GM19467 (cell line): ENCODE results near the gene MTHFD2L.
"Not testable (repeated sequence)": the region's sequence is repeated elsewhere in the genome, so short reads cannot be mapped to it uniquely, and the experiment has no call there.

ENCODE experiments used
- ATAC-seq: cut with Tn5 transposase; IDR thresholded peaks from one replicate; pipeline ENCODE4 v1.9.1; 2021; ENCODE audit warnings: mild to moderate bottlenecking, moderate library complexity; ENCODE audit not compliant: unreplicated experiment

MTHFD2L gene

GRCh38 chr4:74157561-74158465 lies at the start of gene MTHFD2L:
MTHFD2L (plus strand) TSS chr4:74158118; CDS start chr4:74158139, 21 bp downstream.
- peak; percentile 98 for ATAC-seq

DNA sequence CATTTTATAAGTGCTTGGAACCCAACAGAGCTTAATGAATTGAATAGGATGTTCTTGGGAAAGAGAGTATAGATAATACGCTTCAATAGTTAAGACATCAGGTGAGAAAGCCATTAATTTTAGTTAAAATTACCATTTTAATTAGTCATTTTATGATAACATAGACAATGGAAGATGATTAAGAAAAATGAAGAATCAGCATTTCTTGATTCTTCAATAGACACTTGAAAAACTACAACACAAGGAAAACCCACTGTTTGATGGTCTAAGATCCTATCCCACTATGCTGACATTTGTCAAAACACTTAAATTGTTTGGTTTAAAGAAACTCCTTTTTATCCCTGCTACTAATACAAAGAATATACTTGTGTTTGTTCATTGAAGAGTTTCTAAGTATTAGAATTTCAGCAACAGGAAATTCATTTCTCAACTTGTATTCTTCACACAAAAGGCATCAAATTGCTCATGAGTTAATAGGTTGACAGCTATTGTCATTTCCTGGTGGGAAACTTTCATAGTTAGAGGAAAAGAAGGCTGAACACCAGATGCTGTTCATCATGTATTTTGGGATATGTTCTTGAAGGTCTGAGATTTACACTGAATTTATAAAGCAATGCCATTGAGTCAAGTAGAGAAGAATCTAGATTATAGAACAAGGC lies 49.3 kb upstream of the MTHFD2L start:
- no peak for ATAC-seq

DNA sequence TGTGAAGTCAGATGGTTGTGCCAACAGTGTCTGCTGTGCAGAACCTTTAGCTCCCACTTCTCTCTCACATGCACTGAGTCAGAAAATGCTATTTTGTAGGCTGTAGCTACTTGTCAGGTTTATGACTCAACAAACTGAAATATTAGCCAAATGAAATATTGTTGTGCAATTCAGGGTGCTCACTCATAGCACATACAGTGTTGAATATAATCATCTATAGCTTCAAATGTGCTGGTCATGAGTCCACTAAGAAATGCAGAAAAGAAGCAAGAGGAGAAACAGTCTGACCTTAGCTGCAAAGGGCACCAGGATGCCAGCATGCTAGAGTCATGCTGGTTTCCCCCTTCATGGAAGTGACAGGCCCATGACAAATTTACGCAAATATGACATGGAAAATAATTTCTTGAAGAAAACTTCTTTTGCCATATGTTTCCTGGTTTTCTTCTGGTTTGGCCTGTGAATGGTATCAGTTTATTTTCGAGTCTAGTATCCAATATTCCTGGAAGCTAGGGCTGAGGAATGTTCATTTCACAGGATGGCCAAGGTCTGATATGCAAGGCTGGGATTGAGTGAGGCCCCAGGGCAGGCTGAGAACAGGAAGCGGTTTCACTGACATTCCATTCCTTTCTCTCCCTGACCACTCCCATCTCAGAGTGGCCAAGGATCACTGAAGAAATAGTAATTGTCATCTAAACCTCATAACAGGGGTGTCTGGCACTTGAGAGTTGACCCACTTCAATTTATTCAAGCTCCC lies 48.6 kb upstream of the MTHFD2L start:
- ATAC-seq = no peak

- no peak for ATAC-seq
Observed at GRCh38 chr4:74109870-74110605, 47.9 kb upstream of the MTHFD2L start.

GRCh38 chr4:74110670-74111069 lies 47.2 kb upstream of the MTHFD2L start:
- no peak for ATAC-seq

GRCh38 chr4:74111306-74111975 lies 46.5 kb upstream of the MTHFD2L start:
- ATAC-seq = no peak

- no peak for ATAC-seq
Observed at GRCh38 chr4:74111990-74112389, 45.9 kb upstream of the MTHFD2L start.

DNA sequence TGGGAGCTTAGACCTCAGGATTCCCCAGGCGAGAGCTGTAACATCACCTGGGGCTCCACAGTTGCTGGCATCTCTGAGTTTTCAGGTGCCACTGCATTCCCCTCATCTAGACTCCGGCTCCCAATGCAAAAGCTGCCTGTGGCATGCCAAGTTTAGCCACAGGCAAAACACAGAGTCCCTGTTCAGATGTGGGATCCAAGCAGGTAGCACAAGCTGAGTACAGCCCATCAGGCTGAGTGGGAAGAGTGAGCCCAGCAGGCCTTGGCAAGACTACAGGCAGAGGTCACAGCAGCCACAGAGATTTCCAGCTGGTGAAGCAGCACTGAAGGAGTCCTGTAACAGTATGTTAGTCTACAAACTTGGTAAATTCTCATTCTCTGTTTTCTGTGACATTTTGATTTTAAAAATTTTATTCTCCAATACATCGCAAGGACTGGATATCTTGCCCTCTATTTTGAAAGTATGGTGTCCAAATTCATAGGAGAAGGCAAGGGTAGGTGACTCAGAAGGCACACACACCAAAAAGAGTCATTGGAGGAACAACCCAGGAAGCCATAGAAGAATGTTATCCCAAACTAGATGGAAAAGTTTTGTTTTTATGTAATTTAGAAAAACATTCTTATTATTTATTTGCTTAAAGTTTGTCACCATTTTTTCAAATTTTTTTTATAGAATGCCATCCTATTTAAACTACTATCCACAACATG lies 45.4 kb upstream of the MTHFD2L start:
- no peak for ATAC-seq

DNA sequence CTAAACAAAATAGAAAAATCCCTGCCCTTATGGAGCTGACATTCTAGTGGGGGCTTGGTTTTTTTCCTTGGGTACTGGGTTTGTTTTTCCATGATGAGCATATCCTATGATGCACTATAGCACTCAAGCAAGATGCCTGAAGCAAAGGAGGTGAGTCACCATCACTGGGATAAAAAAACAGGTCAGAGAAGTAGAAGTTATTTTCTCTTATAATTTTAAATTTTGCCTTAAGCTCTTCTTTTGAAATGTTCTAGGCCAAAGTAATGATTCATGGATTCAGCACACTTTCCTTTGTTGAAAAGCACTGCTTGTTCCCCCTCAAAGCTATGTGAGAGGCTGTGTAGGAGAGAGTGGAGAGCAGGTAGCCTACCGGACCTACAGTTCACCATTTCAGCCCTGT lies 43.7 kb upstream of the MTHFD2L start:
- ATAC-seq = no peak

DNA sequence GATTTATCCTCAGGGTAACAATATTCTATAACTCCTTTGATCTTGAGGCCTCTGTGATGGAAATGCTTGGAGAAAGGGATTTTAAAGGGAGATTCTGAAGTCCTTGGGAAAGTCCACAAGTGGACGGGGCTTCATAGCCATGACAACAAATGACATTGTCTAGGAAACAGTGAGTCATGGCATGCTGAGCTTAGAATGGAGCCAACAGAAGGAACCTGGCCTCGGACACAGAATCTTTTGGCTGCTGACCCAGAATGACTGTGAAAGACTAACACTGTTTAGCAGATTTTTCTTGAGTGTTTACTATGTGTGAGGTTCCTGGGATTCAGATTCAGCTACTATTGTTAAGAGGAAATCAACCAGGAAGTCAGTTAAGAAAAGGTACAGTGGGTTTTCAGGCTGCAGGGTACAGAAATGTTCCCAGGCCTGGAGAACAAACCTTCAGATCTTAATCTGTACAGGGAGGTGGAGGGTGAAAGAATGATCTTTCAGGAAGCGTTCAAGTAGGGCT lies 40.8 kb upstream of the MTHFD2L start:
- ATAC-seq = no peak

DNA sequence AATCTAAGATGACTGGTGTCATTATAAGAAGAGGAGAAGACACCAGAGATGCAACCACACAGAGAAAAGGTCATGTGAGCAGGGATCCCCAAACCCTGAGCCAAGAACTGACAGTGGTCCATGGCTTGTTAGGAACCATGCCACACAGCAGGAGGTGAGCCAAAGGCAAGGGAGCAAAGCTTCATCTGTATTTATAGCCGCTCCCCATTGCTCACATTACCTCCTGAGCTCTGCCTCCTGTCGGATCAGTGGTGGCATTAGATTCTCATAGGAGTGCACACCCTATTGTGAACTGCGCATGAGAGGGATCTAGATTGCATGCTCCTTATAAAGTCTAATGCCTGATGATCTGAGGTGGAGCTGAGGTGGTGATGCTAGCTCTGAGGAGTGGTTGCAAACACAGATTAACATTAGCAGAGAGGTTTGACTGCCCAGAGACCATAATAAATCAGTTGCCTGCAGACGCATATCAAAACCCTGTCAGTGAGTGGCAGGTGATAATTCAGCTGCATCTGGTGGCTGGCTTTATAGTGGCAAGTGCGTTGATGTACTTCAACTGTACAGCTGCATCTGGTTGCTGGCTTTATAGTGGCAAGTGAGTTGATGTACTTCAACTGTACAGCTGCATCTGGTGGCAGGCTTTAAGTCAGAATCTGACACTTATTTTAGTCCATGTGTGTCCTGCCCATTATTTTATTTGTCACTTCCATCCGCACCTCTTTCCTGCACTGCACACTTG lies 39.1 kb upstream of the MTHFD2L start:
- ATAC-seq = no peak

DNA sequence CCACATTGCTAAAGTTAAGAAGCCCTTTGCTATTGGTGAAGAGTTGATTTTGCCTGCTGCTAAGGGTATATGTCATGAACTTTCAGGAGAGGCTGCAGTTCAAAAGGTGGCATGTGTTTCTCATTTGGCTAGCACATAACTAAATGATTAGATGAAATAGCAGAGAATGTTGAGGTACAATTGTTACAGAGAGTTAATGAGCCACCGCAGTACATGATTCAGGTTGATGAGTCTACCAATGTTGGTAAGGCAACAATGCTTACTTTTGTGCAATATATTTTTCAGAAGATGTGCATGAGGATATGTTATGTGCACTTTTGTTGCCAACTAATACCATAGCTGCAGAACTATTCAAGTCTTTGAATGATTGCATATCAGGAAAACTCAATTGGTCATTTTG lies 37.8 kb upstream of the MTHFD2L start:
- ATAC-seq = no peak

- ATAC-seq = no peak
Observed at GRCh38 chr4:74121643-74122579, 36.0 kb upstream of the MTHFD2L start.

DNA sequence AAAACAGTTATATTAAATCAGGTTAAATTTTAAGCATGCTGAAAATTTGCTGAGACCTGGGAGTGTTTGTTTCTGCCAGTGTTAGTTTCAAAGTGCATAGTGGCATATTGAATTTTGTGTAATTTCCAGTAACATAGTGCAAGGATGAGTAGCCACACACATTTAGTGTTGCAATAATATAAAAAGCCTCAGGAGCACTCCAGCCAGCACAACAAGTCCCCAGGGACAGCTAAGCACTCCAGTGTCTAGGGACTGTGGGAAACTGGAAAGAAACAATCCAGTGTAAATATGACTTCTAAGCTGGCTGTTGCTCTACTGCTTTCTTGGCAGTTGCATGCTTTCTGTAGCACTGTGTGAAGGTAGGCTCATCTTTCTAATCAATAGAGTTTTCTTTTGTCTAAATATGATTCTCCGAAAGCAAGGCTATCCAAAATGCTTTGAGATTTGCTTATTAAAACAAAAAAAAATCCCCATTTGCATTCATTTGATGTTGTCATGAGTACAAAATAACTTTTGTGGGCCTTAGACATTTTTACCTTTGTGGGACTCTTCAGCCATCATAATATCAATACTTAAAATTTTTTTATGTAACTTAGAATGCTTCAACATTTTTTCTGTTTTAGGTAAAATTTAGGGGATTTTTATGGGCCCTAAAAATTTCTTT lies 34.7 kb upstream of the MTHFD2L start:
- ATAC-seq = no peak

GRCh38 chr4:74125029-74125428 lies 32.9 kb upstream of the MTHFD2L start:
- no peak for ATAC-seq

DNA sequence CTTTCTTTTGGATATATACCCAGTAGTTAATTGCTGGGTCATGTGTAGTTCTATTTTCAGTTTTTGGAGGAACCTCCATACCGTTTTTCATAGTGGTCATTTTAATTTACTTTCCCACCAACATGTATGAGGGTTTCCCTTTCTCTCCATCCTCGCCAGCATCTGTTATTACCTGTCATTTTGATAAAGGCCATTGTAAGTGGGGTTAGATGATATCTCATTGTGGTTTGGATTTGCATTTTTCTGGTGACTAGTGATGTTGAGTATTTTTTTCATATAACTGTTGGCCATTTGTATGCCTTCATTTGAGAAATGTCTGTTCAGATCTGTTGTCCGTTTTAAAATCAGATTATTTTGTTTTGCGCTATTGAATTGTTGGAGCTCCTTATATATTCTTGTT lies 30.2 kb upstream of the MTHFD2L start:
- ATAC-seq = no peak

DNA sequence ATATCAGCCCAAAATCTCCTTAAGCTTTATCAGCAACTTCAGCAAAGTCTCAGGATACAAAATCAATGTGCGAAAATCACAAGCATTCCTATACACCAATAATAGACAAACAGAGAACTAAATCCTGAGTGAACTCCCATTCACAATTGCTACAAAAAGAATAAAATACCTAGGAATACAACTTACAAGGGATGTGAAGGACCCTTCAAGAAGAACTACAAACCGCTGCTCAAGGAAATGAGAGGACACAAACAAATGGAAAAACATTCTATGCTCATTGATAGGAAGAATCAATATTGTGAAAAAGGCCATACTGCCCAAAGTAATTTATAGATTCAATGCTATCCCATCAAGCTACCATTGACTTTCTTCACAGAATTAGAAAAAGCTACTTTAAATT lies 27.1 kb upstream of the MTHFD2L start:
- ATAC-seq = not testable (repeated sequence)
